Midbrain (tissue), 1 donor: Measurements from ENCODE around the gene MOG.

Experiments
- DNase-seq: peaks from one replicate; lab custom pipeline; 2025; lab: John Stamatoyannopoulos, UW

MOG gene

DNA sequence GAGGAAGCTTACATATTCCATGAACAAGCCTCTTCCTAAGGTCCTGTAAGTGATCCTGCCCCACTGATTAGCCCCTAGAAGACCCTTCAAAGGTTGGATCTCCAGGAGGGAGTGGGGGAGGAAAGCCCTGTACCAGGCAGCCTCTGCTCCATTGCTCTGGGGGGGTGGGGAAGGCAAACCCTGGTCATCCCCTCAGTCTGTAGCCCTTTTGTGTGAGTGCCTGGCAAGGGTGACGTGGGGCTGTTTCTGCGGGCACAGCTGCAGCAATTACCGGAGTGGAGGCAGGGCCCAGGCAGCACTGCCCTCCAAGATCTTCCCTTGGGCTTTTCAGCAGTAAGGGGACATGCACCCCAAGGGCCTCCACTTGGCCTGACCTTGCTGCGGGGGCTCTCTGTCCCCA is at the start of gene MOG:
MOG (plus strand) TSS at position 295 of the 400 bp plus-strand sequence. CDS start 118 bp downstream, outside the sequence.
- peak; percentile 89 for DNase-seq

DNA sequence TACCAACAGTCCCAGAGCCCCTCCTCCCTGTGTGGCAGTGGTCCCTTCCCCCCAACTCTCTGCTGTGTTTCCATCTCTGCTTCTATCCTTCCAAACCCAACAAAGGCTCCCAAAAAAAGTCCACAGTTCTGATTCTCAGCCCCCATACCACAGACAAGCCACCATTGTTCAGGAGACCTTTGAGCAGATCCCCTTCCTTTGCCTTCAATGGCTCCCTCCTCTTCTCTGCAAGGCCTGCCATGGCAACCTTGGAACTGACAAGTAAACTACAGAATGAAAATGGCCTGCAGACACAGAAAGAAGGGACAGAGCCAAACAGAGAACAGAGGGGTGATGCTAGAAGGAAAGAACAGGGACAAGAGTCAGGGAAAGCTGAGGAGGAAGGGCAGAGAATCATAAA is 48.8 kb upstream of the MOG start:
- peak; percentile 34 for DNase-seq

GRCh38 chr6:29610540-29610939 is 46.4 kb upstream of the MOG start:
- no peak for DNase-seq

DNA sequence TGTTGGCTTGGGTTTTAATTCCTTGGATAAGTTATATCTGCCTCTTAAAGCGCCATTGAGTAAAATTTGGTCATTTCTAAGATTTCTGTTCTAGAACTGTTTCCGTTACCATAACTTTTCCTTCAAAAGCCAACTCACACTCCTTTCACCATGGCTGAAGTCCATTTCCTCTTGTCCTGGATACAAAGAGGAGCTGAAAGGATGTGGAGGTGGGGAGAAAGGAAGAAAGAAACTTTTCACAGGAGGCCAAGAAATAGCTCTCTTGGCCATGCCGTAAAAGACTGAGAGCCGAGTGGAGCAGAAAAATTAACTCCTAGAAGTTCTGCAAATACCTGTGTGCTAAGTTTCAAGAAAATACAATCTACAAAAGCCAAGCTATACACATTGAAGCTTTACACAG is 45.5 kb upstream of the MOG start:
- DNase-seq = peak; percentile 22

- DNase-seq = no peak
These were observed 38.9 kb upstream of the MOG start for GRCh38 chr6:29617782-29618554.

GRCh38 chr6:29619578-29620160 is 37.2 kb upstream of the MOG start:
- no peak for DNase-seq

- no peak for DNase-seq
These were observed 36.3 kb upstream of the MOG start for GRCh38 chr6:29620630-29621029.

DNA sequence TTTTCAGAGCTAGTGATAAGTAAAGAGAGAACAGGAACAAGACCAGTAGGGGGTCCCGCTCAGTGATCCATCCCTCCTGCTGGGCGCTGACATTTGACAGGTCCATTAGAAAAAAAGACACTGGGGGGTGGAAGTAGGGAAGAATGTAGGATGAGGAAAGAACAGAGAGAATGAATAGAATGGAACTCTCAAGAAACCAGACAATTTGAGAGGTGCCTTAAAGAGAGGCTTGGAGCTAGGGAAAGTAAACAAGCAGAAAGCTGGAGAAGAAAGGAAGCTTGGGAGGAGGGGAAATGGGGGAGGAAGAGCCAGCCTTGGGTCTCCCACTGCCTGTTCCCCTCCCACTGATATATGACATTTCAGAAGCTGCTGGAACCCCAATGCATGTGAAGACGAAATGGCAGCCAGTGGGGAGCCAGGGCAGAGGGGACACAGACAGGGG is 32.4 kb upstream of the MOG start:
- no peak for DNase-seq

DNA sequence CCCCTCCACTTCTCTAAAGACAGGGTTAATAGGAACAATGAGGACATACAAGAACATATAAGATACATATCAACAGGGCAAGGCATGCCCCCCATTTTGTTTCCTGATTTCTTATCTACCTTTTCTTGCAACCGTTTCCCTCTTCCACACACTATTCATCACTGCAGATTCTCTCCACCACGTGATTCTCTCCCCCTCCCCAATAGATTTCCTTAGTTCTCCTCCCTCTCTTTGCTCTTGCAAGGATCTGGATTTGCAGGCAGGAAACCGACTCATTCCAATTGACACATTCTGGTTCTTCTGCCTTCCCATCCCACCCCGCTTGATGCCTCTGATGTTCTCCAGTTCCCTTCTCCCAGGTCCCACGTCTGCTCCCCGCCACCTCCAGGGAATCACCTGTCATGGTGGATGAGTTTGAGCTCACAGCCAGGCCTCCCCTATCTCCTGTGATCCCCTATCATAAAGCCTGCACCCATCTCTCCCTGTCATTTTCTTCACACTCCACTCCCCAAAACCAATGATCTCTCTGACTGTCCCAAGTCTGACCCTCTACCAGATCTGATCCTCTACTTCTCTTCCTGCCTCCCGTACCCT is 31.5 kb upstream of the MOG start:
- no peak for DNase-seq

- no peak for DNase-seq
These were observed 29.7 kb upstream of the MOG start for GRCh38 chr6:29626948-29627754.

DNA sequence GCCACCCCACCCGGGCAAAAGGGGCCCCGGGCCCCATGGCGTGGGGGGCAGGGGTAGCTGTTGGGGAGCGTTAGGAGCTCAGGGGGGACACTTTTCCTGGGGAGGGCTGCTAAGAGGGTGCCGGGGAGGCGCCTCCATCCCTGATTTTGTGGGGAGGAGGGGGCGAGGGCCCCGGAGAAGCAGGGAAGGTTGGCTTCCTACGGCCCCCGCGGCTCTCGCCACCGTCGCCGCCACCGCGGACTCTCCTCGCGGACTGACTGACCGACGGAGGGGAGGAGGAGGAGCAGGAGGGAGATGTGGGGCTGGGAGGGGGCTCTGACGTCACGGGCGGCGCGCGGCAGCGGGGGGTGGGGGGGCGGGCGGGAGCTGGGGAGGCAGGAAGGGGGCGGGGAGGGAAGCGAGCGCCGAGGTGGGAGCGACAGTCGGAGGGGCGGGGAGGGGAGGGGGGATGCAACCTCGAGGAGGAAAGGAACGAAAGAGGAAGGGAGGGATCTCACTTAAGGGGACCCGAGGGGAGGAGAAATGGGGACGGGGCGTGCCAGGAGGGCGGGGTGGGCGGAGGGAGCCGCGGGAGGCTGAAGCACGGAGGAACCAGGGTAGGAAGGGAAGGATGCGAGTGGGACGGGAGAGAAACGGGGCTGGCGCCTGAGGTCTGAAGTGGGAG is 29.0 kb upstream of the MOG start:
- DNase-seq = peak; percentile 43

DNA sequence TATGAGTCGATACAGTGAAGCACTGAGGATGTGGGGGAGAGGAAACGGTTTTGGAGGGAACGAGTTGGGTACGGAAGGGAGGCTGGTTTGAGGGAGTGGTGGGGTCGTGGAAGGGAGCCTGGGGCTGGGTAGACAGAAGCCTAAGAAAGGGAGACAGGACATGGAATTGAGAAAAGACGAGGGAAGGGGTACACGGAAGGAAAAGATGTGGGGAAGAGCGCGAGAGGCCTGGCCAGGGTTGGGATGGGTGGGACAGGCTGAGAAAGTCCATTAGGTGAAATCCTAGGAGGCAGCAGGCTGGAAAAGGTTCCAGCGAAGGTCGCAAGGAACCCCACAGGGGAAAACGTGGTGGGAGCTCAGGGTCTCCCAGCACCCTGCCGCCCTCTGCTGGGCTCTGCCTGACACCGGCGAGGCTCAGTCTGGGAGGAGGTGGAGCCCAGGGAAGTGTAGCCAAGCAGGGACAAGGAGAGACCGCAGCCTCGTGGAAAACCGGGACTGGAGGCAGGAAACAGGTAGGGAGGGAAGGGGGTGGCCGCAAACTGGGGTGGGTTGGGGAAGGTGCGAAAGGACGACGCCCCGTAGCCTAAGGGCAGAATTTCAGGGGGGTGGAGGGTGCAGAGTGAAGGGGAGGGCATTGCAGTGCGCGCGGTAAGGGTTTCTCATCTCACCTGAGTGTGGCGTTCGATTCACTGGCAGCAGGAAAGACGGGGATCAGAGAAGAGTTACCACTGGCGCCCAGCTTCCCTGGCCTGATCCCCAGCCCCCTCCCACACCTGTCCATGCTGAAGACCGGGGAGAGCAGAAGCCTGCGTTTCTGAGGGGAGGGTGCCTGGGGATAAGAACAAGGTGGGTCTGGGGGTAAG is 28.2 kb upstream of the MOG start:
- DNase-seq = peak; percentile 71

DNA sequence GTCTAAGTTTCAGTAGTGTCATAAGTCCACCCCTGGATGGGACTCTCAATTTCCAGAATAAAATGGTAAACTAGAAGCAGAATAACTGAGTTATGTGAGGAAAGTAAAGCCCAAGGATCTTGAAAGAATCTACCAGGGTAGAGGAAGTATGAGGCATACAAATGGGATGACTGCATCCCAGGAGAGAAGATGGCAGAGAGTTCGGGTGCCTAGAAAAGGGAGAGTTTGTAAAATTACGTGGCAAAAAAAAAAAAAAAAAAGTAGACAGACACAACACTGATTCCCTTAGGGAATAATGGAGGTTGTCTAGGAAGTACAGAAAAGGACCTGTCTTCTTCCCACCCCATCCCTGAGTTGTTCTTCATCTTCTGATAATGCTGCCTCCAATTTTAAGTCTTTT is 27.3 kb upstream of the MOG start:
- DNase-seq = no peak

DNA sequence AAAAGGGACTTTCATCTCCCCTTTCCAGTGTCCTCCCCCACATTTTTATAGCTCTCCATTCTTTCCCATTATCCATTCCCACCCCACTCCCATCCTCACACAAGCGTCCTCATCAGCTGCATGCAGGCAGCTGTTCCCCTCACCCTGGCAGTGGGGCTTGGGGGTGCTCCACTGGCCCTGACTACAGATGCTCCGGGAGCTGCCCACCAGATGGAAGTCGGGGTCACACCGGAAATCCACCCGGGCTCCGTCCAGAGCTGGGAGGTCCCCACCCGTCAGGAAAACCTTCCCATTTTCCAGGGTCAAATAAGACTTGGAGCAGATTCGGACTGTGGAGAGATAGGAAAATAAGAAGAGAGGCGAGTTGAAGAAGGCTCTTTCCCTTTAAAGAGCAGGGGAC is 26.6 kb upstream of the MOG start:
- DNase-seq = no peak

- no peak for DNase-seq
These were observed 25.6 kb upstream of the MOG start for GRCh38 chr6:29631209-29631810.

GRCh38 chr6:29631860-29632731 is 24.8 kb upstream of the MOG start:
- peak; percentile 37 for DNase-seq

DNA sequence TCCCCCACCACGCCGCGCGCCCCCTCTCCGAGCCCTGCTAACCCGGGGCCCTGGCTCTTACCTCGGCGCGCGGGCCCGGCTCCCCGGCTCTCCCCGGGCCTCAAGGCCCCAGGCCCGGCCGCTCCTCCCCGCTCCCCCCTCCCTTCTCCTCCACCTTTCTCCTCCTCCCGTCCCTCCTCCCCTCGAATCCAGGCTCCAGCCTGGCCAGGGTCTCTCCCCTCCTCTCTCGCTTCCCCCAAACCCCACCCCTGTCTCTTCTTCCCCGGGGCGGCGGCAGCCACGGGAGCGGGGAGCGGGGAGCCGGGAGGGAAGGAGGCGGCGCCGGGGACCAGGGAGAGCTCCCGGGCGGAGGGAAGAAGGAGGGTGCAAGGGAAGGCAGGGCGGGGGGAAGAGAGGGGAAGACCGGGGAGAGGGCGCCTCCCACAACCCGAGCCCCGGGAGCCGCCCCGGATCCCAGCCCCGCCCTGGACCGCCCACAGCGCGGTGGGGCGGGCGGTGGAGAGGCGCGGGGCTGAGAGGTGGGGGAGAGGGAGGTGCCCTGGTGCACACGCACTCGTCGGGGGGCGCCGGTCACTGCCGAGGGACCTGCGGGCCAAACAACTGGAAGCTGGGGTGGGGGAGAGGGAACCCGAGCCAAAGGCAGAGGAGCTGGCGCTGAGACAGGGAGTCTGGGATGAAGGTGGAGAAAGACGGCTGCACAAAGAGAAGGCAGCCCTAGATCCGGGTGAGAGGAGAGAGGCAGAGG is 23.9 kb upstream of the MOG start, which contains the start of gene GABBR1:
GABBR1 (minus strand) TSS at position 395 of the 745 bp plus-strand sequence. CDS start 798 bp downstream, outside the sequence.
- DNase-seq = peak; percentile 75

GRCh38 chr6:29633534-29633905 is 23.4 kb upstream of the MOG start:
- peak; percentile 28 for DNase-seq

DNA sequence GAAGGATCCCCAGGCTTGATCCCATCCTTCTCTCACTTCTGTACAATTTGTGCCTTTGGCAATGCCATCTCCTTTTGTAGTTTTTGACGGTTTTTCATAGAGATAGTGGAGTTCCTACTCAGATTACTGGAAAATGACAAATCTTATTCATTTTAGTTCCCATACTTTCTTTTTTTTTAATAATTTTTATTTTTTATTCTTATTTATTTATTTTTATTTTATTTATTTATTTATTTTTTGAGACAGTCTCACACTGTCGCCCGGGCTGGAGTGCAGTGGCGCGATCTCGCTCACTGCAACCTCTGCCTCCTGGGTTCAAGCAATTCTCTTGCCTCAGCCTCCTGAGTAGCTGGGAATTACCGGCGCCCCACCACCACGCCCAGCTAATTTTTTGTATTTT is 19.6 kb upstream of the MOG start:
- DNase-seq = no peak
